IMR-90 (cell line): ENCODE results near the gene DHDH. TPM values are rescaled to one million over a fixed set of nuclear protein-coding genes. Genes with fewer than 3 reads are reported as not detected.

Source experiments
- ATAC-seq: fragments of 200-7000 bp; cut with Tn5 transposase; 2 replicates; pipeline ENCODE4 v1.9.1; 2020; ENCODE audit warnings: low read depth, mild to moderate bottlenecking, moderate library complexity
- BruUV-seq: library from RNA; stranded (reverse); fragments of 400-500 nt; replicated peaks from 2 replicates; lab custom pipeline; 2021; lab: Mats Ljungman, UMichigan
- CTCF ChIA-PET: fragments of 300-600 bp; formaldehyde crosslinking; extraction: SDS; loops from one replicate; lab custom pipeline; 2021; ENCODE audit warnings: antibody characterized with exemption; lab: Yijun Ruan, JAX
- POLR2A ChIA-PET: fragments of 300-600 bp; sonication (Branson Sonifier 250); formaldehyde crosslinking; loops from one replicate; lab custom pipeline; 2022; ENCODE audit warnings: antibody characterized with exemption; ENCODE audit not compliant: unreplicated experiment; lab: Charles Lee
- DNase-seq: peaks from one replicate; pipeline ENCODE4 v3.0.0; 2013
- H2AFZ ChIP-seq: replicated peaks from 2 replicates; pipeline ENCODE3; 2013; ENCODE audit warnings: low read length, mild to moderate bottlenecking; ENCODE audit not compliant: poor library complexity
- H2AK5ac ChIP-seq: 2 replicates; pipeline ENCODE4 v1.6.1; 2013; ENCODE audit warnings: low read depth, low read length, inconsistent platforms
- H2AK9ac ChIP-seq: replicated peaks from 2 replicates; pipeline ENCODE3; 2013; ENCODE audit warnings: mild to moderate bottlenecking, low read depth, low read length, moderate library complexity; ENCODE audit not compliant: poor library complexity
- H2BK120ac ChIP-seq: 2 replicates; pipeline ENCODE4 v1.6.1; 2013; ENCODE audit warnings: low read depth, low read length, inconsistent platforms
- H2BK15ac ChIP-seq: 3 replicates; pipeline ENCODE4 v1.6.1; 2013; ENCODE audit warnings: low read depth, low read length, inconsistent platforms
- H2BK20ac ChIP-seq: 2 replicates; pipeline ENCODE4 v1.6.1; 2013; ENCODE audit warnings: low read depth, mild to moderate bottlenecking, inconsistent platforms, low read length, moderate library complexity
- H2BK5ac ChIP-seq: 2 replicates; pipeline ENCODE4 v1.6.1; 2013; ENCODE audit warnings: mild to moderate bottlenecking, low read depth, low read length, inconsistent platforms; ENCODE audit not compliant: poor library complexity, severe bottlenecking
- H3K14ac ChIP-seq: replicated peaks from 2 replicates; pipeline ENCODE4 v1.6.1; 2013; ENCODE audit warnings: low read depth, low read length, inconsistent platforms
- H3K18ac ChIP-seq: 2 replicates; pipeline ENCODE4 v1.6.1; 2013; ENCODE audit warnings: low read depth, low read length, control low read depth
- H3K23ac ChIP-seq: 2 replicates; pipeline ENCODE4 v1.6.1; 2013; ENCODE audit warnings: low read depth, low read length, inconsistent platforms
- H3K27ac ChIP-seq: 2 replicates; pipeline ENCODE4 v1.5.1; 2013; ENCODE audit warnings: mild to moderate bottlenecking, control low read depth, low read length; ENCODE audit not compliant: insufficient read depth
- H3K27me3 ChIP-seq: 2 replicates; pipeline ENCODE4 v1.6.1; 2013; ENCODE audit warnings: low read length; ENCODE audit not compliant: control insufficient read depth, insufficient read depth
- H3K36me3 ChIP-seq: 2 replicates; pipeline ENCODE4 v1.6.1; 2013; ENCODE audit warnings: low read length, mixed read lengths; ENCODE audit not compliant: control insufficient read depth, insufficient read depth
- H3K4ac ChIP-seq: 2 replicates; pipeline ENCODE4 v1.6.1; 2013; ENCODE audit warnings: low read depth, low read length, inconsistent platforms
- H3K4me1 ChIP-seq: 2 replicates; pipeline ENCODE4 v1.6.1; 2013; ENCODE audit warnings: low read length, mixed read lengths; ENCODE audit not compliant: control insufficient read depth, insufficient read depth
- H3K4me2 ChIP-seq: 2 replicates; pipeline ENCODE4 v1.6.1; 2013; ENCODE audit warnings: low read depth, mild to moderate bottlenecking, control low read depth, low read length, moderate library complexity
- H3K4me3 ChIP-seq: 2 replicates; pipeline ENCODE4 v1.5.1; 2013; ENCODE audit warnings: low read depth, mild to moderate bottlenecking, control low read depth, low read length, moderate library complexity; ENCODE audit not compliant: insufficient read depth
- H3K56ac ChIP-seq: 2 replicates; pipeline ENCODE4 v1.6.1; 2013; ENCODE audit warnings: low read length, inconsistent platforms; ENCODE audit not compliant: insufficient read depth; ENCODE audit errors: extremely low read depth
- H3K79me1 ChIP-seq, 2 experiments: 2 replicates each; pipeline ENCODE4 v1.6.1; 2013; ENCODE audit warnings: low read length in 2 of 2, inconsistent platforms in 1 of 2, low read depth in 1 of 2
- H3K9ac ChIP-seq: 2 replicates; pipeline ENCODE4 v1.6.1; 2013; ENCODE audit warnings: low read depth, low read length, control low read depth
- H3K9me1 ChIP-seq: 2 replicates; pipeline ENCODE4 v1.6.1; 2013; ENCODE audit warnings: low read length, inconsistent platforms; ENCODE audit not compliant: insufficient read depth
- H3K9me3 ChIP-seq: 2 replicates; pipeline ENCODE4 v1.6.1; 2013; ENCODE audit warnings: low read length; ENCODE audit not compliant: control insufficient read depth, insufficient read depth
- H4K20me1 ChIP-seq: 2 replicates; pipeline ENCODE4 v1.6.1; 2013; ENCODE audit warnings: low read length, inconsistent platforms; ENCODE audit not compliant: insufficient read depth
- H4K5ac ChIP-seq: 2 replicates; pipeline ENCODE4 v1.6.1; 2013; ENCODE audit warnings: mild to moderate bottlenecking, low read depth, low read length, control low read depth
- H4K8ac ChIP-seq, 2 experiments: 2 replicates each; pipeline ENCODE4 v1.6.1; 2013; ENCODE audit warnings: low read depth in 2 of 2, low read length in 2 of 2, control low read depth in 1 of 2, inconsistent platforms in 1 of 2
- H4K91ac ChIP-seq: 2 replicates; pipeline ENCODE4 v1.6.1; 2013; ENCODE audit warnings: low read depth, low read length, inconsistent platforms; ENCODE audit not compliant: insufficient read depth
- CEBPB ChIP-seq: IDR thresholded peaks from 2 replicates; pipeline ENCODE4 v1.6.1; 2012; ENCODE audit warnings: low read depth, low read length, improper control_type of control experiment
- CTCF ChIP-seq: conservative IDR thresholded peaks from 2 replicates; pipeline ENCODE4 v1.5.1; 2012; ENCODE audit warnings: mild to moderate bottlenecking, low read depth, low read length, improper control_type of control experiment
- MAFK ChIP-seq: IDR thresholded peaks from 2 replicates; pipeline ENCODE4 v1.6.1; 2012; ENCODE audit warnings: low read depth, low read length, improper control_type of control experiment
- MXI1 ChIP-seq: IDR thresholded peaks from 2 replicates; pipeline ENCODE4 v1.6.1; 2012; ENCODE audit warnings: low read depth, mild to moderate bottlenecking, low read length, moderate library complexity, borderline replicate concordance
- NFE2L2 ChIP-seq: fragments of 150-350 bp; IDR thresholded peaks from 2 replicates; pipeline ENCODE4 v1.6.1; 2016; ENCODE audit warnings: low read depth, mild to moderate bottlenecking, low read length
- POLR2A ChIP-seq: IDR thresholded peaks from 2 replicates; pipeline ENCODE4 v1.6.1; 2012; ENCODE audit warnings: mild to moderate bottlenecking, low read depth, low read length
- RAD21 ChIP-seq: IDR thresholded peaks from 2 replicates; pipeline ENCODE4 v1.6.1; 2012; ENCODE audit warnings: low read length, improper control_type of control experiment
- RCOR1 ChIP-seq: IDR thresholded peaks from 2 replicates; pipeline ENCODE4 v1.6.1; 2012; ENCODE audit warnings: mild to moderate bottlenecking, low read length, improper control_type of control experiment; ENCODE audit not compliant: insufficient replicate concordance
- RFX5 ChIP-seq: IDR thresholded peaks from 2 replicates; pipeline ENCODE4 v1.8.0; 2012; ENCODE audit warnings: low read depth, mild to moderate bottlenecking, low read length, moderate library complexity
- SMC3 ChIP-seq: fragments of 150-350 bp; IDR thresholded peaks from 2 replicates; pipeline ENCODE4 v1.6.1; 2016; ENCODE audit warnings: low read depth, mild to moderate bottlenecking, antibody characterized with exemption, low read length, moderate library complexity
- USF2 ChIP-seq: fragments of 150-350 bp; IDR thresholded peaks from 2 replicates; pipeline ENCODE4 v1.6.1; 2017; ENCODE audit warnings: mild to moderate bottlenecking, antibody characterized with exemption, low read length, low read depth
- WGBS, 2 experiments: methylation state at CpG; one replicate each; pipeline versions ENCODE4 v1.1.5 to v1.1.7; 2013; ENCODE audit warnings: missing lambda C conversion rate in 2 of 2; ENCODE audit not compliant: insufficient read length in 1 of 2; ENCODE audit errors: extremely low coverage in 2 of 2; 5-methylcytosine and 5-hydroxymethylcytosine counted together
- dilution Hi-C: fragments of 300-500 bp; cut with HindIII; formaldehyde crosslinking; loops from one replicate; pipeline ENCODE4 v1.14.3; 2018; ENCODE audit warnings: low sequenced_read_pairs; ENCODE audit not compliant: unreplicated experiment
- in situ Hi-C: fragments of 300-500 bp; cut with MboI; formaldehyde crosslinking; loops from 3 replicates; pipeline ENCODE4 v1.14.3; 2019; ENCODE audit warnings: low sequenced_read_pairs, inconsistent platforms, mixed read lengths
- intact Hi-C: fragments of 100-400 bp; cut with micrococcal nuclease; formaldehyde crosslinking; loops from 2 replicates; pipeline ENCODE4 v1.10.0; 2022
- polyA plus RNA-seq, 3 experiments: library from polyadenylated mRNA; depleted of rRNA; stranded (reverse); fragments of >200 nt; gene quantifications; 2 replicates each; pipeline ENCODE4 v1.2.3, GENCODE V29; 2012; ENCODE audit warnings: low replicate concordance in 1 of 3
- total RNA-seq: library from RNA; depleted of rRNA; stranded (reverse); fragments of >200 nt; gene quantifications from 2 replicates; pipeline ENCODE4 v1.2.3, GENCODE V29; 2012

The DHDH gene
- total and polyA plus RNA-seq, 2 of the 4 experiments (the other 2 are of a cell fraction), result 0.36 to 0.53 TPM

- H3K4me2 ChIP-seq, result no peak overlapping the region
- DNase-seq (peak; percentile 58), ATAC-seq (no peak)
- H3K9ac ChIP-seq, result no peak overlapping the region
- H4K20me1 ChIP-seq, result no peaks in the 10 kb centered on the region
- H4K8ac ChIP-seq, result no peak overlapping the region
- no CpG with 5 or more reads among the region's 15 CpGs for WGBS, 2 experiments
- H3K4me1 ChIP-seq, result peaks cover 11% of the 10 kb centered on the region
- H3K23ac ChIP-seq, result no peak overlapping the region
- H3K4ac ChIP-seq, result no peak overlapping the region
- no peak overlapping the region for H3K18ac ChIP-seq
- H3K9me3 ChIP-seq, result no peaks in the 10 kb centered on the region
- no peak overlapping the region for H4K5ac ChIP-seq
- no peaks in the 10 kb centered on the region for H3K27me3 ChIP-seq
- dilution Hi-C loops (no loop called here), in situ Hi-C loops (no loop called here), intact Hi-C loops (no loop called here)
- H2BK120ac ChIP-seq, result no peak overlapping the region
- ChIA-PET CTCF (no interaction called here), POLR2A (interaction anchor here (0.8 kb wide), 1 partner anchor 35 kb away, joined by 8 read pairs; no protein-coding TSS in a partner anchor)
- H4K91ac ChIP-seq, result no peak overlapping the region
- BruUV-seq, result no TSS peak
- H2BK20ac ChIP-seq, result no peak overlapping the region
- H3K4me3 ChIP-seq, result no peak overlapping the region
- H3K14ac ChIP-seq, result no peak overlapping the region
- peaks cover 0 to 5% of the 10 kb centered on the region in 2 experiments; a peak in 1 of 4 replicates for H3K79me1 ChIP-seq
- no peak overlapping the region for H3K27ac ChIP-seq
- no peak overlapping the region for H2BK5ac ChIP-seq
- no peak overlapping the region for H2AK9ac ChIP-seq
- no peak overlapping the region for H2BK15ac ChIP-seq
- no peak overlapping the region; the same call in 1 of the 2 replicates for H3K56ac ChIP-seq
- H2AK5ac ChIP-seq, result peak overlapping the region; percentile 2; the same call in 1 of the 2 replicates
- H3K9me1 ChIP-seq, result peaks cover 9% of the 10 kb centered on the region; the same call in 1 of the 2 replicates
- TF ChIP-seq RCOR1 (no peak), RAD21 (no peak), POLR2A (no peak), MAFK (no peak), USF2 (no peak), RFX5 (no peak), CEBPB (no peak), SMC3 (no peak), CTCF (no peak), MXI1 (no peak), NFE2L2 (no peak)
- no peaks in the 10 kb centered on the region for H3K36me3 ChIP-seq
- H2AFZ ChIP-seq, result no peak overlapping the region
Observed at GRCh38 chr19:48928164-48929025, 5.1 kb upstream of the DHDH start.
